CD8-positive, alpha-beta memory T cell (primary cell): Measurements from ENCODE around the gene MAP4K3. TPM values are rescaled to one million over a fixed set of nuclear protein-coding genes. Genes with fewer than 3 reads are reported as not detected.
"Not testable (repeated sequence)": the region's sequence is repeated elsewhere in the genome, so short reads cannot be mapped to it uniquely, and the experiment has no call there.

Experiments
- CTCF ChIA-PET: fragments of 350-600 bp; sonication (Branson Sonifier 250); formaldehyde crosslinking; loops from one replicate; lab custom pipeline; 2021; ENCODE audit warnings: antibody characterized with exemption; lab: Charles Lee
- POLR2A ChIA-PET: fragments of 350-600 bp; sonication (Branson Sonifier 250); formaldehyde crosslinking; loops from one replicate; lab custom pipeline; 2021; ENCODE audit warnings: antibody characterized with exemption; lab: Charles Lee
- DNase-seq, 5 donors: peaks; one replicate each; pipeline versions ENCODE4 v3.0.0 to v3.0.0-alpha.2; 2020 to 2022; ENCODE audit warnings: mixed read lengths in 1 of 5
- H3K27ac ChIP-seq: one replicate; pipeline ENCODE4 v1.7.0; 2013; ENCODE audit warnings: low read depth, mild to moderate bottlenecking, low read length, moderate library complexity
- H3K27me3 ChIP-seq: 2 replicates; pipeline ENCODE4 v1.7.0; 2013; ENCODE audit warnings: low read length, mild to moderate bottlenecking; ENCODE audit not compliant: insufficient read depth, poor library complexity, severe bottlenecking
- H3K36me3 ChIP-seq: 2 replicates; pipeline ENCODE4 v1.7.0; 2013; ENCODE audit warnings: mild to moderate bottlenecking, low read length, moderate library complexity; ENCODE audit not compliant: insufficient read depth
- H3K4me1 ChIP-seq: 2 replicates; pipeline ENCODE4 v1.7.0; 2013; ENCODE audit warnings: mild to moderate bottlenecking, low read length, moderate library complexity; ENCODE audit not compliant: insufficient read depth
- H3K4me3 ChIP-seq: 2 replicates; pipeline ENCODE4 v1.7.0; 2013; ENCODE audit warnings: mild to moderate bottlenecking, low read length
- H3K9me3 ChIP-seq: 2 replicates; pipeline ENCODE4 v1.7.0; 2013; ENCODE audit warnings: mild to moderate bottlenecking, low read length
- H3K27ac Mint-ChIP-seq, 8 donors: one replicate each; pipeline ENCODE4 v1.8.0; 2020 to 2021; ENCODE audit warnings: mixed read lengths in 8 of 8, mild to moderate bottlenecking in 6 of 8, inconsistent platforms in 3 of 8, moderate library complexity in 3 of 8
- H3K27me3 Mint-ChIP-seq, 2 donors: one replicate each; pipeline ENCODE4 v1.8.0; 2020 to 2021; ENCODE audit warnings: mixed read lengths in 2 of 2, mild to moderate bottlenecking in 1 of 2, moderate library complexity in 1 of 2
- H3K36me3 Mint-ChIP-seq, 3 donors: one replicate each; pipeline ENCODE4 v1.8.0; 2020 to 2021; ENCODE audit warnings: mixed read lengths in 3 of 3, inconsistent platforms in 1 of 3, mild to moderate bottlenecking in 1 of 3
- H3K4me1 Mint-ChIP-seq, 3 donors: one replicate each; pipeline ENCODE4 v1.8.0; 2020 to 2021; ENCODE audit warnings: mixed read lengths in 3 of 3, inconsistent platforms in 1 of 3, mild to moderate bottlenecking in 1 of 3
- H3K4me3 Mint-ChIP-seq, 7 donors: one replicate each; pipeline ENCODE4 v1.8.0; 2020 to 2021; ENCODE audit warnings: mixed read lengths in 7 of 7, mild to moderate bottlenecking in 6 of 7, moderate library complexity in 4 of 7, inconsistent platforms in 2 of 7
- H3K9me3 Mint-ChIP-seq, 5 donors: one replicate each; pipeline ENCODE4 v1.8.0; 2020 to 2022; ENCODE audit warnings: mixed read lengths in 5 of 5, mild to moderate bottlenecking in 3 of 5, moderate library complexity in 2 of 5, inconsistent platforms in 1 of 5
- polyA plus RNA-seq: library from polyadenylated mRNA; unstranded; fragments of 300-500 nt; fragmentation: Illumina TruSeq; gene quantifications from one replicate; pipeline ENCODE4 v1.2.3, GENCODE V29; 2021
- total RNA-seq, 2 experiments: library from RNA; stranded (reverse); gene quantifications; one replicate each; pipeline ENCODE4 v1.2.3, GENCODE V29; 2021

Gene MAP4K3
- total and polyA plus RNA-seq, 3 experiments from 2014 or later = 2.7 to 8.2 (median 7.0) TPM

DNA sequence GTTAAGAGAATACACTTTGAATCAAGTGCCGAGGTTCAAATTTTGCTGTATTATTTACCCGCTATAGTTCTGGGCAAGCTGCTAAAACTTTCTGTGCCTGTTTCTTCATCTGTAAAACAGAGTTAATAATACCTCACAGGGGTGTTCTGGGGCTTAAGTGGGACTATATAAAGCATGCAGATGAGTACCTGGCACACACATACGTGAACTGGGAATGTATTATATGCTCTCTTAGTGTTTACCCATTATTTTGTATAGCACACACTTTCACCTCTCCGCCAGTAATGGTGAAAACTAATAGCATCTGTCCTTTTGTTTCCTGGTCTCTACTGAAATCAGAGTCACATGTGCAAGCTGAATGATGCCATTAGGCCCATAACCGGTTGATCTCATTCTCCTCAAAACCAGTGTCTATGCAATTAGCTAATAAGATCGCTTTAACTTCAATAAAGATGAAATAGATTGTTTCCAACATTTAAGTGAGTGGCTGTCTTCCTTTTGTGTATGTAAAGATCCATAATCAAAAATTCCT, 189.5 kb downstream of the MAP4K3 start:
- no peaks in the 10 kb centered on the region for H3K27me3 ChIP-seq
- H3K4me1 ChIP-seq = peaks cover 3% of the 10 kb centered on the region
- H3K4me3 Mint-ChIP-seq = no peak overlapping the region
- H3K9me3 ChIP-seq = no peaks in the 10 kb centered on the region
- H3K4me3 ChIP-seq = no peak overlapping the region
- POLR2A ChIA-PET = no interaction called here
- H3K27ac ChIP-seq = no peak overlapping the region
- H3K27ac Mint-ChIP-seq = peak overlapping the region in 1 of 8 donors; percentile 66
- no peaks in the 10 kb centered on the region for H3K36me3 ChIP-seq
- H3K4me1 Mint-ChIP-seq = peaks cover 15 to 24% (median 23%) of the 10 kb centered on the region in 3 donors
- DNase-seq = no peak
- peaks cover 6 to 24% (median 14%) of the 10 kb centered on the region in 3 donors for H3K36me3 Mint-ChIP-seq
- CTCF ChIA-PET = interaction anchor here (0.8 kb wide), 1 partner anchor 188 kb away, joined by 3 read pairs; no protein-coding TSS in a partner anchor
- peaks cover 0 to 4% (median 0%) of the 10 kb centered on the region in 5 donors for H3K9me3 Mint-ChIP-seq
- no peaks in the 10 kb centered on the region for H3K27me3 Mint-ChIP-seq

DNA sequence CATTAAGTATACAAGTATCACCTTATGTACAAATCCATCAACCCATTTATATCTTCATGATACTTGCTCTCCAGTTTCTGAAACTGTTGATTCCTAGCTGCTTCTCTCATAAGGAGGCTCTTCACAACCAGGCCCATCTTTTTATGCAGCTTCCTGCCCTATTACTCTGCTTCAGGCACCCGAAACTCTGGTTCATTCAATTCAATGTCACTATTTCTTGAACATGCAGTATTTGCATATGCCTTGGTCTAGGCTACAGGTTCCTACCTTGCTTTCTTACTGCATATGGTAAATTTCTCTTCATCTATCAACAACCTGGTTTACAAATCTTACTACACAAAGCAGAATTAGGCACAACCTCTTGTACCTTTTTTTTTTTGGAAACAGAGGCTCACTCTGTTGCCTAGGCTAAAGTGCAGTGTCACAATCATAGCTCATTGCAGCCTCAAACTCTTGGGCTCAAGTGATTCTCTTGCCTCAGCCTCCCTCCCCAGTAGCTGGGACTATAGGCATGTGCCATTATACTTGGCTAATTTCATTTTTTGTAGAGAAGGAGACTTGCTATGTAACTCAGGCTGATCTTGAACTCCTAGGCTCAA, 190.6 kb downstream of the MAP4K3 start:
- Mint-ChIP-seq H3K9me3 (peaks cover 0 to 3% (median 0%) of the 10 kb centered on the region in 5 donors), H3K36me3 (peaks cover 5 to 14% (median 12%) of the 10 kb centered on the region in 3 donors), H3K4me3 (peak overlapping the region in 6 of 7 donors; percentile 1 to 87 (median 6)), H3K27me3 (no peaks in the 10 kb centered on the region), H3K27ac (peak overlapping the region in 2 of 8 donors; percentile 1 to 19), H3K4me1 (peaks cover 15 to 26% (median 24%) of the 10 kb centered on the region in 3 donors)
- no peak overlapping the region for H3K4me3 ChIP-seq
- H3K27me3 ChIP-seq = no peaks in the 10 kb centered on the region
- H3K4me1 ChIP-seq = peaks cover 3% of the 10 kb centered on the region
- no peak for DNase-seq
- no peaks in the 10 kb centered on the region for H3K36me3 ChIP-seq
- H3K9me3 ChIP-seq = no peaks in the 10 kb centered on the region
- no peak overlapping the region for H3K27ac ChIP-seq
- ChIA-PET CTCF (no interaction called here), POLR2A (no interaction called here)

- H3K4me1 Mint-ChIP-seq = peaks cover 12 to 22% (median 19%) of the 10 kb centered on the region in 3 donors
- H3K4me1 ChIP-seq, H3K27me3 ChIP-seq, H3K27ac ChIP-seq, H3K27me3 Mint-ChIP-seq, H3K9me3 Mint-ChIP-seq, H3K36me3 Mint-ChIP-seq, H3K36me3 ChIP-seq, H3K9me3 ChIP-seq: not testable (repeated sequence)
- peak overlapping the region; percentile 52 for H3K4me3 ChIP-seq
- POLR2A ChIA-PET = interaction anchor here (0.6 kb wide), 1 partner anchor 202 kb away, joined by 3 read pairs; no protein-coding TSS in a partner anchor
- peak in 4 of 5 donors; percentile 16 to 64 (median 36) for DNase-seq
- H3K27ac Mint-ChIP-seq = peak overlapping the region; percentile 35 to 87 (median 78)
- peak overlapping the region; percentile 86 to 97 (median 88) for H3K4me3 Mint-ChIP-seq
- CTCF ChIA-PET = interaction anchor here (0.6 to 2.4 kb wide), 2 partner anchors 15 to 291 kb away, joined by 3 to 15 read pairs; no protein-coding TSS in a partner anchor
Measured at GRCh38 chr2:39244963-39245625, 192.0 kb downstream of the MAP4K3 start.

- CTCF ChIA-PET = interaction anchor here (2.4 kb wide), 1 partner anchor 15 kb away, joined by 15 read pairs; no protein-coding TSS in a partner anchor
- H3K9me3 Mint-ChIP-seq, DNase-seq, H3K9me3 ChIP-seq, H3K4me1 ChIP-seq, H3K27ac ChIP-seq, H3K27me3 Mint-ChIP-seq, H3K36me3 Mint-ChIP-seq, H3K36me3 ChIP-seq, POLR2A ChIA-PET, H3K27me3 ChIP-seq: not testable (repeated sequence)
- H3K4me1 Mint-ChIP-seq = peaks cover 12 to 22% (median 19%) of the 10 kb centered on the region in 3 donors
- H3K27ac Mint-ChIP-seq = peak overlapping the region; percentile 5 to 87 (median 62)
- H3K4me3 ChIP-seq = peak overlapping the region; percentile 52
- peak overlapping the region; percentile 86 to 97 (median 88) for H3K4me3 Mint-ChIP-seq
Measured at GRCh38 chr2:39244241-39244862, 192.7 kb downstream of the MAP4K3 start.

DNA sequence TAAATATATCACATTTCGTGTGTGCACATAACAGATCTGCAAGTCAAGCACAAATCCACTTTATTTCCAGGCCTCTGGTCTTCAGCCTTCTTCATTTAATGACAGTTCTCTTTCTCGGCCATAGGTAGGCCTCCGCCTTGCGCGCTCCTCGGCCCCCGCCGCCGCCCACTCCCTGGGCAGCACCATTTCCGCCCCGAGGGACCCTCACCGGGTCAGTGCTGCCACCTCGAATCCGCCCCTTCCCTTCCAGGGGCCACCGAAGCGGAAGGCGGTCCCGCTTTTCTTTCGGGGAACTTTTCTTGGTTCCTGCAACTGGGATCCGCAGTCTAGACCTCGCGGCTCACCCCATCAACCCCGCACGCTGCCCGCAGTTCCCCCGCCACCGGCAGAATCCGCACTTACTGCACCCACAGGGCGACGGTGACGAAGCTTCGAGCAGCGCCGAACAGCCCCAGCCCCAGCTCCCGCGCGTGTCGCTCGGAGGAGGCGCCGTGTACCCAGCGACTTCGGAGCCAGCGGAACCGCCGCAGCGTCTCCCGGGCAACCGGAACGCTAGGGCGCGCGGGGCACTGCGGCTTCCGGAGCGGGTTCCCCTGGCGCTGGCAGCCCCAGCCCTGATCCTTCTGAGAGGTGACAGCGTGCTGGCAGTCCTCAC, 193.5 kb downstream of the MAP4K3 start, which contains the start of gene CDKL4:
CDKL4 (minus strand) TSS at position 502 of the 655 bp plus-strand sequence.
- CTCF ChIA-PET = interaction anchor here (2.4 kb wide), 1 partner anchor 14 kb away, joined by 15 read pairs; no protein-coding TSS in a partner anchor
- DNase-seq = peak in 4 of 5 donors; percentile 8 to 59 (median 14)
- peak within 1 kb of the TSS; percentile 52 for H3K4me3 ChIP-seq
- peak within 1 kb of the TSS; percentile 86 to 97 (median 88) for H3K4me3 Mint-ChIP-seq
- H3K4me1 Mint-ChIP-seq = peaks cover 12 to 22% (median 19%) of the 10 kb centered on the region in 3 donors
- H3K27ac ChIP-seq = no peak within 1 kb of the TSS
- peaks cover 3% of the 10 kb centered on the region for H3K4me1 ChIP-seq
- peaks cover 0 to 3% (median 0%) of the 10 kb centered on the region in 3 donors for H3K36me3 Mint-ChIP-seq
- no peaks in the 10 kb centered on the region for H3K36me3 ChIP-seq
- peak within 1 kb of the TSS; percentile 5 to 87 (median 62) for H3K27ac Mint-ChIP-seq
- H3K9me3 Mint-ChIP-seq = no peaks in the 10 kb centered on the region
- H3K27me3 ChIP-seq = no peaks in the 10 kb centered on the region
- POLR2A ChIA-PET = no interaction called here
- H3K9me3 ChIP-seq = no peaks in the 10 kb centered on the region
- H3K27me3 Mint-ChIP-seq = no peaks in the 10 kb centered on the region

DNA sequence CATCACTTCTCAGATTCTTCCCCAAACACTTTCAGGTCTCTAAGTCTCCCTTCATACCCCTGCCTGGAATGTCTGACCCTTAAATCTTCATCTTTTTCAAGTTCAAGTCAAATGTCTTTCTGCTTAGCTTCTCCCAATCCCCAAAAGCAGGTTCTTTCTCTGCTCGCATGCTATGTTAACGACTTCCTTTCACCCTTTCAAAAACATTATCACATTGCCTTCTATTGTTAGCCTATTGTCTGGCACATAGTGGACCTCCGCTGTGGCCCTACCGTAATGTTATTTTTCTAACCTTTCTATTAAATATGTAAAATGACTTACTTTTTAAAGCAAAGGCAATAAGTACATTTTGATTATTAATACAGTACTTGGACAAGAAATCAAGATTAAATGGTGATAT, 195.5 kb downstream of the MAP4K3 start:
- Mint-ChIP-seq H3K36me3 (peaks cover 0 to 4% (median 3%) of the 10 kb centered on the region in 3 donors), H3K4me3 (no peak overlapping the region), H3K9me3 (peaks cover 0 to 3% (median under 1%) of the 10 kb centered on the region in 5 donors), H3K27me3 (no peaks in the 10 kb centered on the region), H3K4me1 (peaks cover 12 to 22% (median 19%) of the 10 kb centered on the region in 3 donors), H3K27ac (no peak overlapping the region)
- Histone ChIP-seq H3K36me3 (no peaks in the 10 kb centered on the region), H3K27me3 (no peaks in the 10 kb centered on the region), H3K27ac (no peak overlapping the region), H3K9me3 (no peaks in the 10 kb centered on the region), H3K4me3 (no peak overlapping the region), H3K4me1 (peaks cover 3% of the 10 kb centered on the region)
- ChIA-PET CTCF (interaction anchor here (1.5 kb wide), 1 partner anchor 13 kb away, joined by 6 read pairs; no protein-coding TSS in a partner anchor), POLR2A (no interaction called here)
- DNase-seq = no peak

DNA sequence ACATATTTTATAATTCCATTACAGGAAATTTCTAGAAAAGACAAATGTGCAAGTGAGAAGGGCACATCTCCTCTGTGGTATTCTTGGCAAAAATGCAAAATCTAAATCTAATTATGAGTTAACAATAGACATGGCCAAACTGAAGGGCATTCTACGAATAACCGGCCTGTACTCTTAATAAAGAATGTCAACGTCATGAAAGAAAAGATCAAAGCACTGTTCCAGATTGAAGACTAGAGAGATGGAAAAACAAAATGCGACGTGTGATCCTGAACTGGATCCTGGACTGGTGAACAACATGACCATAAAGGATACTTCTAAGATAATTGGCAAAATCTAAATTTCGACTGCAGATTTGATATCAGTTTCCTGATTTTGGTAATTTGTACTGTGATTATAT, 196.3 kb downstream of the MAP4K3 start:
- no peak for DNase-seq
- ChIA-PET POLR2A (no interaction called here), CTCF (no interaction called here)
- Mint-ChIP-seq H3K9me3 (peaks cover 5 to 7% (median 6%) of the 10 kb centered on the region in 5 donors), H3K27ac (no peak overlapping the region), H3K27me3 (peaks cover 0 to 2% of the 10 kb centered on the region in 2 donors), H3K4me1 (peaks cover 12 to 22% (median 13%) of the 10 kb centered on the region in 3 donors), H3K36me3 (peaks cover 1 to 12% (median 4%) of the 10 kb centered on the region in 3 donors), H3K4me3 (no peak overlapping the region)
- peaks cover 3% of the 10 kb centered on the region for H3K4me1 ChIP-seq
- no peak overlapping the region for H3K4me3 ChIP-seq
- H3K36me3 ChIP-seq = no peaks in the 10 kb centered on the region
- H3K27me3 ChIP-seq = no peaks in the 10 kb centered on the region
- no peaks in the 10 kb centered on the region for H3K9me3 ChIP-seq
- H3K27ac ChIP-seq = no peak overlapping the region
